BJ (cell line): ENCODE data around the gene C10orf90. TPM values are rescaled to one million over a fixed set of nuclear protein-coding genes. Genes with fewer than 3 reads are reported as not detected.

ENCODE experiments used
- CTCF ChIA-PET: fragments of 350-600 bp; formaldehyde crosslinking; extraction: SDS; loops from one replicate; lab custom pipeline; 2021; ENCODE audit warnings: antibody characterized with exemption, inconsistent platforms; lab: Yijun Ruan, JAX
- POLR2A ChIA-PET: fragments of 300-600 bp; sonication (Branson Sonifier 250); formaldehyde crosslinking; extraction: SDS; loops from one replicate; lab custom pipeline; 2021; ENCODE audit warnings: antibody characterized with exemption; lab: Charles Lee
- DNase-seq: peaks from one replicate; pipeline ENCODE4 v3.0.0-alpha.2; 2011; ENCODE audit warnings: low read depth
- H3K27me3 ChIP-seq: 2 replicates; pipeline ENCODE4 v1.6.0; 2011; ENCODE audit warnings: low read length; ENCODE audit not compliant: control insufficient read depth, insufficient read depth
- H3K36me3 ChIP-seq: 2 replicates; pipeline ENCODE4 v1.5.1; 2011; ENCODE audit warnings: low read length; ENCODE audit not compliant: control insufficient read depth, insufficient read depth
- H3K4me3 ChIP-seq: 2 replicates; pipeline ENCODE4 v1.5.1; 2011; ENCODE audit warnings: low read depth, mild to moderate bottlenecking, control low read depth, low read length
- CTCF ChIP-seq: IDR thresholded peaks from 2 replicates; pipeline ENCODE4 v1.5.1; 2011; ENCODE audit warnings: low read depth, mild to moderate bottlenecking, control low read depth, inconsistent platforms, low read length, moderate library complexity; ENCODE audit not compliant: insufficient read depth
- polyA plus RNA-seq: library from polyadenylated mRNA; depleted of rRNA; stranded (reverse); fragments of >200 nt; gene quantifications from 2 replicates; pipeline ENCODE4 v1.2.3, GENCODE V29; 2011

The C10orf90 gene
- polyA plus RNA-seq, 1 experiment: not detected

- TF ChIP-seq CTCF: no peak
- Histone ChIP-seq H3K4me3 (no peak overlapping the region), H3K36me3 (no peaks in the 10 kb centered on the region), H3K27me3 (peaks cover 1% of the 10 kb centered on the region; the same call in 1 of the 2 replicates)
- ChIA-PET POLR2A (no interaction called here), CTCF (no interaction called here)
- no peak for DNase-seq
These were observed 142.7 kb downstream of the C10orf90 start for GRCh38 chr10:126527645-126528314.

DNA sequence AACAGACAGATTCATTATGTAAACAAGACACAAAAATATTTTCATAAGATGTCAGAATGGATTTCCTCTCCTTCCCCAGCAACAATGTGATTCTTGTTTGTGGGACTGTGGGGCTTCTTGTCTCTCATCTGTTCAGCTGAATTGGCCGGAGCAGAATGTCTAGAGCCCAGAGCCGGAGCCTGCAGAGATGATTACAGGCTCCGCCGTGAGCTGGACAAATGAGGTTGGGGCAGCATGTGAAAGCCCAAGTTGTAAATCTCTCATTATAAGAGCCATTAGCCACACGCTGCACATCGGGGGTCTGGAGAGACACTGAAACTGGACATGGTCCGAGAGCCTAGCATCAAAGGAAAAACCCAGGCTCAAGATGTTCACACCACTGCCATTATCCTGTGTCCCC lies 145.2 kb downstream of the C10orf90 start:
- Histone ChIP-seq H3K27me3 (peaks cover 1% of the 10 kb centered on the region; the same call in 1 of the 2 replicates), H3K36me3 (no peaks in the 10 kb centered on the region), H3K4me3 (no peak overlapping the region)
- no peak for DNase-seq
- ChIA-PET CTCF (interaction anchor here (1.0 kb wide), 1 partner anchor 21 kb away, joined by 3 read pairs; no protein-coding TSS in a partner anchor), POLR2A (no interaction called here)
- no peak for TF ChIP-seq CTCF

- ChIA-PET POLR2A (interaction anchor here (0.6 kb wide), 1 partner anchor 740 kb away, joined by 4 read pairs; no protein-coding TSS in a partner anchor), CTCF (interaction anchor here (1.1 kb wide), 1 partner anchor 11 kb away, joined by 5 read pairs; no protein-coding TSS in a partner anchor)
- no peak for DNase-seq
- TF ChIP-seq CTCF: no peak
- peaks cover 1% of the 10 kb centered on the region; the same call in 1 of the 2 replicates for H3K27me3 ChIP-seq
- H3K4me3 ChIP-seq: no peak overlapping the region
- H3K36me3 ChIP-seq: no peaks in the 10 kb centered on the region
These were observed 146.0 kb downstream of the C10orf90 start for GRCh38 chr10:126524526-126524925.

DNA sequence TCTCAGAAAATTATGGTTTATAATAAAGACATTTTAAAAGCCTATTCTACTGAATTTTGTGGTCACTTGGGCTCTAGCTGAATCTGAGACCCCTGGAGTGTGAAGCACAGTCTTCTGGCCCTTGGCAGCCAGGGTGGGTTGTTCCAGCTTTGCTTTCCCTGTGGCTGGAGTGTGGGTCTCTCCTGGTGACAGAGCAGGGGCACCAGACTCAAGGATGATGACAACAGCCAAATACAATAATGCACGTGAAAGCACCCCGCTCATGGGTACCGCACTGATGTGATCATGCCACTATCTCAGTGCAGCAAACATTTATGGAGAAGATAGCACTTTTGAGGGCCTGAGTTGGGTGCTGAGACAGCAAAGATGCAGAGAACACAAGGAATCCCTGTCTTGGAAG lies 147.4 kb downstream of the C10orf90 start:
- Histone ChIP-seq H3K27me3 (peaks cover 1% of the 10 kb centered on the region; the same call in 1 of the 2 replicates), H3K36me3 (no peaks in the 10 kb centered on the region), H3K4me3 (no peak overlapping the region)
- DNase-seq: no peak
- ChIA-PET POLR2A (no interaction called here), CTCF (interaction anchor here (0.6 kb wide), 1 partner anchor 19 kb away, joined by 3 read pairs; no protein-coding TSS in a partner anchor)
- TF ChIP-seq CTCF: no peak

GRCh38 chr10:126521399-126521798 lies 149.1 kb downstream of the C10orf90 start:
- peaks cover 1% of the 10 kb centered on the region; the same call in 1 of the 2 replicates for H3K27me3 ChIP-seq
- DNase-seq: no peak
- no peak for TF ChIP-seq CTCF
- H3K4me3 ChIP-seq: no peak overlapping the region
- H3K36me3 ChIP-seq: no peaks in the 10 kb centered on the region
- ChIA-PET POLR2A (no interaction called here), CTCF (no interaction called here)
